ENCODE results near the gene RAET1G. TPM values are rescaled to one million over a fixed set of nuclear protein-coding genes. Genes with fewer than 3 reads are reported as not detected.

The RAET1G gene, protein sequence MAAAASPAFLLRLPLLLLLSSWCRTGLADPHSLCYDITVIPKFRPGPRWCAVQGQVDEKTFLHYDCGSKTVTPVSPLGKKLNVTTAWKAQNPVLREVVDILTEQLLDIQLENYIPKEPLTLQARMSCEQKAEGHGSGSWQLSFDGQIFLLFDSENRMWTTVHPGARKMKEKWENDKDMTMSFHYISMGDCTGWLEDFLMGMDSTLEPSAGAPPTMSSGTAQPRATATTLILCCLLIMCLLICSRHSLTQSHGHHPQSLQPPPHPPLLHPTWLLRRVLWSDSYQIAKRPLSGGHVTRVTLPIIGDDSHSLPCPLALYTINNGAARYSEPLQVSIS
- total RNA-seq: 0.44 and 0.65 TPM in 2 replicates

DNA sequence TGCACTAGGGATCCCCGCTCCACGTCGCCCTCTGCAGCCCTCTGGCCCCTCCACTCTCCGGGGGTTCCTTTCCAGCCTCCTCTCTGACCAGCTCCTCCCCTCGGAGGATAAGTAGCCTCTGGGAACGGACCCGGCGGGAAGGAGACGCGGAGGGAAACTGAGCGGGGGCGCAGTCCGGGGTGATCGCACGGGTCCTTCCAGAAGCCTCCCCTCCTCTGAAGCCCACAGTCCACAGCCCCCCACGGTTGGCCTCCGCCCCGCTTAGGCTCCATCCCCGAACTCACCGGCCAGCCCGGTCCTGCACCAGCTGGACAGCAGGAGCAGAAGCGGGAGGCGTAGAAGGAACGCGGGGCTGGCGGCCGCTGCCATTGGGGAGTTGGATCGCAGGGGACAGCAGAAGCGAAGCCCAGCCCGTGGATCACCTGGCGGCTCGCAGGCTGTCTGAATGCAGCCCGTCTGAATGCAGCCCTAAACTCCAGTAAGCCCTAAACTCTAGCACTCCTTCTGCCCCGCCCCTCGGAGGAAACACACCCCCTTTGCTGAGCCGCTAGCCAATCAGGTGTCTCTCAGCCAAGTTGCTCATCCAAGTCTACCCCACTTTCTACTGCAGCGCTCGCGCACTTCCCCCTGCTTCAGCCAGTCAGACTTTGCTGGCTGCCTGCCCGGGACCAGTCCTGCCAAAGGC is at the start of gene RAET1G:
RAET1G (minus strand) TSS at position 480 of the 685 bp plus-strand sequence; CDS start at position 369, 111 bp downstream.

GRCh38 chr6:149963462-149964307 is 40.8 kb upstream of the RAET1G start, which contains the start of gene ULBP1:
TSS of gene ULBP1 (plus strand) at chr6:149963943. CDS start at chr6:149964050, 107 bp downstream.

GRCh38 chr6:149941583-149942460 is 18.9 kb upstream of the RAET1G start, which contains the start of gene ULBP2:
TSS of gene ULBP2 (plus strand) at chr6:149942014. CDS start at chr6:149942073, 59 bp downstream.

DNA sequence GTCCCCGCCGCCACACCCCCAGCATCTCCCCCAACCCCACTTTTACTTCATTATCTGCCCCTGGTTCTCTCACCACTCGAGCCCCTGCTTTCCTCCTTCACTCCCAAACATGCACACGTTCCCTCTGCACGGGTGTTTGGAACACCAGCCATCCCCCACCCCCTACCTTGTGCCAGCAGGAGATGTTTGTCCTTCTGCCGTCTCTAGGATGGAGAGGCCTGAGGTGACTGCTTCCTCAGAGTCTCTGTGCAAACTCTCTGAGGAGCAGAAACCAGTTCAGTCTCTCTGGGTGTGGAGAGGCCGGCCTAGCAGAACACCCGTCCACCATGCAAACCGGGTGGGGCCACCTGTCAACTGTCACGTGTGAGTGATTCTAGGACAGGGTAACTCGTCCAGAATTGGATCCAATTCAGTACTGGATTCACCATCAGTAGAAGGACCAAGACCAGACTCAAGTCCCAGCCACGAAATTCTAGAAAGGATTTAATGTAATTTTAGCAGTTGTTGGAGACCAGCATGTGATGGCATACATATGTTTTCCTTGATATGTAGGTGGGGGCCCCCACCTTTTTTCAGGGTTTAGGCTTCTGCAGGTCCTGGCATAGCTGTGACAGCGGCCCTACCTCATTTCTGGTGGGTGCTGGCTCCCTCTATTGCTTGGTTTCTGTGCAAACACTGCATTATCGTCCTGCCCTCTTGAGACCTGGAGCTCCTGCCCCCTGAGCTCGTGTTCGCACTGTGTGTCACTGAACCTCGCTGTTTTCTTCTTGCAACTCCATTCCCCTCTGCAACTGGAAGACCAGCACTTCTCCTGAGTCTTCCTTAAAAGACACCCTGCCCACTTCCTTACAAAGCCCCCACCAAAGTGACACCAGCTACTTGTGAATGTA is 24.8 kb downstream of the RAET1G start, which contains the start of gene RAET1E:
RAET1E (minus strand) TSS at position 259 of the 890 bp plus-strand sequence. CDS start 7,212 bp downstream, outside the sequence.

Other genes with a start within 250 kb of the RAET1G start
- gene LATS1, start 205.0 kb downstream of the RAET1G start, total RNA-seq: 5.2 and 12.9 TPM in 2 replicates
- gene NUP43, start 176.6 kb downstream of the RAET1G start, total RNA-seq: 17.0 and 26.1 TPM in 2 replicates
- gene PCMT1, start 173.4 kb downstream of the RAET1G start, total RNA-seq: 102 and 115 TPM in 2 replicates
- 12.0 and 24.0 TPM in 2 replicates for gene LRP11, start 58.8 kb downstream of the RAET1G start, total RNA-seq
- gene RAET1E, start 25.0 kb downstream of the RAET1G start, total RNA-seq: 0.16 TPM in 1 of 2 replicates, not detected in the other
- 4.7 TPM in 2 replicates for gene ULBP2, start 18.9 kb upstream of the RAET1G start, total RNA-seq
- gene ULBP1, start 40.8 kb upstream of the RAET1G start, total RNA-seq: 0.16 and 0.25 TPM in 2 replicates
- not detected in 2 replicates for gene RAET1L, start 102.4 kb upstream of the RAET1G start, total RNA-seq
- 5.3 and 7.4 TPM in 2 replicates for gene ULBP3, start 146.0 kb upstream of the RAET1G start, total RNA-seq
- gene PPP1R14C, start 219.9 kb upstream of the RAET1G start, total RNA-seq: not detected in 2 replicates

Data from bladder microvascular endothelial cell (primary cell).